Upper lobe of right lung (tissue), 1 donor: ENCODE measurements around the gene PLCB4. TPM values are rescaled to one million over a fixed set of nuclear protein-coding genes. Genes with fewer than 3 reads are reported as not detected.
A peak's percentile ranks its signal among the peaks of the same experiment; 100 is the strongest.
"Not testable (repeated sequence)": the region's sequence is repeated elsewhere in the genome, so short reads cannot be mapped to it uniquely, and the experiment has no call there.

ENCODE experiments used
- ATAC-seq: fragments of 200-7000 bp; cut with Tn5 transposase; one replicate; pipeline ENCODE4 v1.9.1; 2020; ENCODE audit warnings: mild to moderate bottlenecking, moderate library complexity
- DNase-seq: peaks from one replicate; pipeline ENCODE4 v3.0.0-alpha.2; 2020
- H3K27ac ChIP-seq: fragments of 200-600 bp; one replicate; pipeline ENCODE4 v1.8.0; 2022
- H3K27me3 ChIP-seq: fragments of 200-600 bp; one replicate; pipeline ENCODE4 v1.8.0; 2022; ENCODE audit warnings: mild to moderate bottlenecking
- H3K36me3 ChIP-seq: fragments of 200-600 bp; one replicate; pipeline ENCODE4 v1.8.0; 2022
- H3K4me1 ChIP-seq: fragments of 200-600 bp; one replicate; pipeline ENCODE4 v1.8.0; 2022
- H3K4me3 ChIP-seq: fragments of 200-600 bp; one replicate; pipeline ENCODE4 v1.8.0; 2022; ENCODE audit warnings: mild to moderate bottlenecking
- H3K9me3 ChIP-seq: fragments of 200-600 bp; one replicate; pipeline ENCODE4 v1.8.0; 2022
- CTCF ChIP-seq: fragments of 200-600 bp; IDR thresholded peaks from one replicate; pipeline ENCODE4 v1.8.0; 2022; ENCODE audit warnings: antibody characterized with exemption
- intact Hi-C: fragments of 100-400 bp; cut with DNase I; formaldehyde crosslinking; loops from one replicate; pipeline ENCODE4 v1.11.0; 2022
- total RNA-seq: library from RNA; stranded (reverse); fragmentation: NEBNext Ultra II Directional; extraction: Animal tissue kit (Norgen Biotek cat#: 25700); gene quantifications from one replicate; pipeline ENCODE4 v1.2.1, GENCODE V29; 2021
- donor health status: DM: no; HTN: yes; CAD: no; lungs with severe emphysema.

PLCB4 gene
- total RNA-seq, 1 donor from 2014 or later = 7.9 TPM

GRCh38 chr20:9368893-9369292 is 300.0 kb downstream of the PLCB4 start:
- no peaks in the 10 kb centered on the region for H3K9me3 ChIP-seq
- H3K27ac ChIP-seq = no peak overlapping the region
- DNase-seq (no peak), ATAC-seq (no peak)
- H3K27me3 ChIP-seq = no peaks in the 10 kb centered on the region
- TF ChIP-seq CTCF = no peak
- H3K4me3 ChIP-seq = no peak overlapping the region
- intact Hi-C loops = loop anchor here (10.0 kb wide), 2 partner anchors 514 to 594 kb away; no protein-coding TSS in a partner anchor
- H3K36me3 ChIP-seq = no peaks in the 10 kb centered on the region
- no peaks in the 10 kb centered on the region for H3K4me1 ChIP-seq

- no peak overlapping the region for H3K4me3 ChIP-seq
- no peak overlapping the region for H3K27ac ChIP-seq
- peak; percentile 72 for ATAC-seq
- no peaks in the 10 kb centered on the region for H3K36me3 ChIP-seq
- intact Hi-C loops = loop anchor here (10.0 kb wide), 2 partner anchors 515 to 595 kb away; no protein-coding TSS in a partner anchor
- no peaks in the 10 kb centered on the region for H3K4me1 ChIP-seq
- no peak for DNase-seq
- no peaks in the 10 kb centered on the region for H3K9me3 ChIP-seq
- no peak for TF ChIP-seq CTCF
- no peaks in the 10 kb centered on the region for H3K27me3 ChIP-seq
Measured at GRCh38 chr20:9369557-9369956, 300.7 kb downstream of the PLCB4 start.

GRCh38 chr20:9374072-9374471 is 305.2 kb downstream of the PLCB4 start:
- no peak overlapping the region for H3K4me3 ChIP-seq
- DNase-seq (no peak), ATAC-seq (no peak)
- no peak overlapping the region for H3K27ac ChIP-seq
- no peaks in the 10 kb centered on the region for H3K4me1 ChIP-seq
- intact Hi-C loops = no loop called here
- TF ChIP-seq CTCF = no peak
- no peaks in the 10 kb centered on the region for H3K9me3 ChIP-seq
- H3K36me3 ChIP-seq = no peaks in the 10 kb centered on the region
- H3K27me3 ChIP-seq = no peaks in the 10 kb centered on the region

- DNase-seq (no peak), ATAC-seq (no peak)
- no peak overlapping the region for H3K27ac ChIP-seq
- no peak for TF ChIP-seq CTCF
- intact Hi-C loops = no loop called here
- no peaks in the 10 kb centered on the region for H3K9me3 ChIP-seq
- H3K27me3 ChIP-seq = no peaks in the 10 kb centered on the region
- H3K36me3 ChIP-seq = no peaks in the 10 kb centered on the region
- H3K4me1 ChIP-seq = no peaks in the 10 kb centered on the region
- H3K4me3 ChIP-seq = no peak overlapping the region
Measured at GRCh38 chr20:9374480-9374879, 305.6 kb downstream of the PLCB4 start.

- TF ChIP-seq CTCF = no peak
- H3K36me3 ChIP-seq = no peaks in the 10 kb centered on the region
- H3K27ac ChIP-seq = no peak overlapping the region
- no peaks in the 10 kb centered on the region for H3K9me3 ChIP-seq
- DNase-seq = no peak
- no peak for ATAC-seq
- no peak overlapping the region for H3K4me3 ChIP-seq
- no peaks in the 10 kb centered on the region for H3K4me1 ChIP-seq
- no peaks in the 10 kb centered on the region for H3K27me3 ChIP-seq
- intact Hi-C loops = no loop called here
Measured at GRCh38 chr20:9375221-9375681, 306.4 kb downstream of the PLCB4 start.

- H3K27me3 ChIP-seq = no peaks in the 10 kb centered on the region
- no peak overlapping the region for H3K27ac ChIP-seq
- no peak for TF ChIP-seq CTCF
- DNase-seq (no peak), ATAC-seq (no peak)
- H3K4me1 ChIP-seq = no peaks in the 10 kb centered on the region
- intact Hi-C loops = no loop called here
- H3K9me3 ChIP-seq = no peaks in the 10 kb centered on the region
- H3K4me3 ChIP-seq = no peak overlapping the region
- H3K36me3 ChIP-seq = no peaks in the 10 kb centered on the region
Measured at GRCh38 chr20:9377007-9377406, 308.1 kb downstream of the PLCB4 start.

- intact Hi-C loops, DNase-seq, H3K4me1 ChIP-seq, H3K36me3 ChIP-seq, ATAC-seq, H3K27me3 ChIP-seq, H3K27ac ChIP-seq, H3K9me3 ChIP-seq, H3K4me3 ChIP-seq: not testable (repeated sequence)
Measured at GRCh38 chr20:9385345-9386310, 316.7 kb downstream of the PLCB4 start.
